ENCODE results near the gene TAP2.
"Not testable (repeated sequence)": the region's sequence is repeated elsewhere in the genome, so short reads cannot be mapped to it uniquely, and the experiment has no call there.

Gene TAP2

GRCh38 chr6:32809171-32809570, 29.4 kb downstream of the TAP2 start:
- TF ChIP-seq ZNF565 (CRISPR knock-in tag; conservative IDR thresholded peaks at IDR 0.05; ENCODE audit: low read depth) (no peak), PPARA (CRISPR knock-in tag; IDR thresholded peaks at IDR 0.05; ENCODE audit: borderline replicate concordance) (no peak), CSDC2 (CRISPR knock-in tag; IDR thresholded peaks at IDR 0.05) (no peak), BACH2 (CRISPR knock-in tag; IDR thresholded peaks at IDR 0.05; ENCODE audit: borderline replicate concordance) (no peak), ZNF70 (CRISPR knock-in tag; IDR thresholded peaks at IDR 0.05) (no peak), POU6F1 (CRISPR knock-in tag; IDR thresholded peaks at IDR 0.05; ENCODE audit: borderline replicate concordance, low read depth) (no peak), ESRRG (CRISPR knock-in tag; IDR thresholded peaks at IDR 0.05) (no peak), ZFP30 (CRISPR knock-in tag; IDR thresholded peaks at IDR 0.05) (no peak), TOX (CRISPR knock-in tag; IDR thresholded peaks at IDR 0.05; ENCODE audit: borderline replicate concordance) (no peak), SNAI2 (CRISPR knock-in tag; IDR thresholded peaks at IDR 0.05) (no peak), TSHZ2 (CRISPR knock-in tag; IDR thresholded peaks at IDR 0.05) (no peak), GLIS3 (CRISPR knock-in tag; IDR thresholded peaks at IDR 0.05) (no peak), ZNF8 (CRISPR knock-in tag; IDR thresholded peaks at IDR 0.05) (no peak)
- TF ChIP-seq, protein P1, sequence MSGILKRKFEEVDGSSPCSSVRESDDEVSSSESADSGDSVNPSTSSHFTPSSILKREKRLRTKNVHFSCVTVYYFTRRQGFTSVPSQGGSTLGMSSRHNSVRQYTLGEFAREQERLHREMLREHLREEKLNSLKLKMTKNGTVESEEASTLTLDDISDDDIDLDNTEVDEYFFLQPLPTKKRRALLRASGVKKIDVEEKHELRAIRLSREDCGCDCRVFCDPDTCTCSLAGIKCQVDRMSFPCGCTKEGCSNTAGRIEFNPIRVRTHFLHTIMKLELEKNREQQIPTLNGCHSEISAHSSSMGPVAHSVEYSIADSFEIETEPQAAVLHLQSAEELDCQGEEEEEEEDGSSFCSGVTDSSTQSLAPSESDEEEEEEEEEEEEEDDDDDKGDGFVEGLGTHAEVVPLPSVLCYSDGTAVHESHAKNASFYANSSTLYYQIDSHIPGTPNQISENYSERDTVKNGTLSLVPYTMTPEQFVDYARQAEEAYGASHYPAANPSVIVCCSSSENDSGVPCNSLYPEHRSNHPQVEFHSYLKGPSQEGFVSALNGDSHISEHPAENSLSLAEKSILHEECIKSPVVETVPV (CRISPR knock-in tag; IDR thresholded peaks at IDR 0.05): no peak
- TF ChIP-seq, protein P2, sequence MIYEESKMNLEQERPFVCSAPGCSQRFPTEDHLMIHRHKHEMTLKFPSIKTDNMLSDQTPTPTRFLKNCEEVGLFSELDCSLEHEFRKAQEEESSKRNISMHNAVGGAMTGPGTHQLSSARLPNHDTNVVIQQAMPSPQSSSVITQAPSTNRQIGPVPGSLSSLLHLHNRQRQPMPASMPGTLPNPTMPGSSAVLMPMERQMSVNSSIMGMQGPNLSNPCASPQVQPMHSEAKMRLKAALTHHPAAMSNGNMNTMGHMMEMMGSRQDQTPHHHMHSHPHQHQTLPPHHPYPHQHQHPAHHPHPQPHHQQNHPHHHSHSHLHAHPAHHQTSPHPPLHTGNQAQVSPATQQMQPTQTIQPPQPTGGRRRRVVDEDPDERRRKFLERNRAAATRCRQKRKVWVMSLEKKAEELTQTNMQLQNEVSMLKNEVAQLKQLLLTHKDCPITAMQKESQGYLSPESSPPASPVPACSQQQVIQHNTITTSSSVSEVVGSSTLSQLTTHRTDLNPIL (CRISPR knock-in tag; IDR thresholded peaks at IDR 0.05; ENCODE audit: low read depth): no peak
- no peak for ATAC-seq

- TF ChIP-seq BACH2 (CRISPR knock-in tag; IDR thresholded peaks at IDR 0.05; ENCODE audit: borderline replicate concordance) (no peak), SNAI2 (CRISPR knock-in tag; IDR thresholded peaks at IDR 0.05) (no peak), TOX (CRISPR knock-in tag; IDR thresholded peaks at IDR 0.05; ENCODE audit: borderline replicate concordance) (no peak), ISL1 (CRISPR knock-in tag; IDR thresholded peaks at IDR 0.05) (no peak), RARB (CRISPR knock-in tag; IDR thresholded peaks at IDR 0.05) (no peak), TCF4 (CRISPR knock-in tag; IDR thresholded peaks at IDR 0.05; ENCODE audit: borderline replicate concordance) (no peak), TSHZ2 (CRISPR knock-in tag; IDR thresholded peaks at IDR 0.05) (no peak), ZNF8 (CRISPR knock-in tag; IDR thresholded peaks at IDR 0.05) (no peak), OSR1 (CRISPR knock-in tag; IDR thresholded peaks at IDR 0.05) (no peak), ZNF565 (CRISPR knock-in tag; conservative IDR thresholded peaks at IDR 0.05; ENCODE audit: low read depth) (no peak), GLIS3 (CRISPR knock-in tag; IDR thresholded peaks at IDR 0.05) (no peak)
- TF ChIP-seq, protein P3, sequence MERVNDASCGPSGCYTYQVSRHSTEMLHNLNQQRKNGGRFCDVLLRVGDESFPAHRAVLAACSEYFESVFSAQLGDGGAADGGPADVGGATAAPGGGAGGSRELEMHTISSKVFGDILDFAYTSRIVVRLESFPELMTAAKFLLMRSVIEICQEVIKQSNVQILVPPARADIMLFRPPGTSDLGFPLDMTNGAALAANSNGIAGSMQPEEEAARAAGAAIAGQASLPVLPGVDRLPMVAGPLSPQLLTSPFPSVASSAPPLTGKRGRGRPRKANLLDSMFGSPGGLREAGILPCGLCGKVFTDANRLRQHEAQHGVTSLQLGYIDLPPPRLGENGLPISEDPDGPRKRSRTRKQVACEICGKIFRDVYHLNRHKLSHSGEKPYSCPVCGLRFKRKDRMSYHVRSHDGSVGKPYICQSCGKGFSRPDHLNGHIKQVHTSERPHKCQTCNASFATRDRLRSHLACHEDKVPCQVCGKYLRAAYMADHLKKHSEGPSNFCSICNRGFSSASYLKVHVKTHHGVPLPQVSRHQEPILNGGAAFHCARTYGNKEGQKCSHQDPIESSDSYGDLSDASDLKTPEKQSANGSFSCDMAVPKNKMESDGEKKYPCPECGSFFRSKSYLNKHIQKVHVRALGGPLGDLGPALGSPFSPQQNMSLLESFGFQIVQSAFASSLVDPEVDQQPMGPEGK (CRISPR knock-in tag; IDR thresholded peaks at IDR 0.05; ENCODE audit: borderline replicate concordance): no peak
- TF ChIP-seq, protein P1 (CRISPR knock-in tag; IDR thresholded peaks at IDR 0.05): no peak
- ATAC-seq: no peak
Observed at GRCh38 chr6:32807020-32807580, 31.4 kb downstream of the TAP2 start.

GRCh38 chr6:32805404-32805803, 33.1 kb downstream of the TAP2 start:
- not testable (repeated sequence) for ATAC-seq
